ENCODE data around the gene PLPP1.

PLPP1 gene

GRCh38 chr5:55402199-55402598, 132.6 kb downstream of the PLPP1 start:
- no peak for DNase-seq

DNA sequence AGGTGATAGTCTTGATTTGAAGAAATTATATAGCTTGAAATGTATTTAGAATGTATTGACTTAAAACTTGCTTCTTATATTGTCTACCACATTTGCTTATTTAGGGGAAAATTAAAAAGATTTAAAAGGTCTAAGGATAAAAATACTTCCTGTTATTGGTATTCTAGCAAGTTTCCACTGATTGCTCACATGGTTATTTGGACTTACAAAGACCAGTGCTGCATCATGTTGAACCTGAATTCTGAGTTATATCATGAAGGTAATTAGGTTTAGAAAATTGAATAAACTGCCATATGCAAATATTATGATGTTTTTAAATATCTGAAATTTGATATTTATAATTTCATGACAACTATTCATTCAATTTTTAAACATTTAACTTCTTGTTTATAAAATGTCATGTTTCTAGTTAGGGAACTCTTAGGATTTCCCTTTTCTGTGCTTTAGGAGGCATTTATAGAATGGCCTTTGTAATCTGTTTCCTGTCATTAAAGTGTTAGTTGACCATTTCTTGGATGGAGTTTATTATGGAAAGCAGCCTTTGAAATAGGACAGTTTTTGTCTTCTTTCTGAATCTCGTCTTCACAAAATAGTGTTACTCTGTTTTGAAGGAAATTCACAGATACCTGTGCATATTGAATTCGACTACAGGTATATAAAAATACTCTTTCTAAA, 141.1 kb downstream of the PLPP1 start:
- no peak for DNase-seq

GRCh38 chr5:55392669-55393068, 142.1 kb downstream of the PLPP1 start:
- DNase-seq: no peak

- DNase-seq: no peak
These were observed 143.1 kb downstream of the PLPP1 start for GRCh38 chr5:55391707-55392106.

- DNase-seq: no peak
These were observed 146.9 kb downstream of the PLPP1 start for GRCh38 chr5:55387865-55388264.

DNA sequence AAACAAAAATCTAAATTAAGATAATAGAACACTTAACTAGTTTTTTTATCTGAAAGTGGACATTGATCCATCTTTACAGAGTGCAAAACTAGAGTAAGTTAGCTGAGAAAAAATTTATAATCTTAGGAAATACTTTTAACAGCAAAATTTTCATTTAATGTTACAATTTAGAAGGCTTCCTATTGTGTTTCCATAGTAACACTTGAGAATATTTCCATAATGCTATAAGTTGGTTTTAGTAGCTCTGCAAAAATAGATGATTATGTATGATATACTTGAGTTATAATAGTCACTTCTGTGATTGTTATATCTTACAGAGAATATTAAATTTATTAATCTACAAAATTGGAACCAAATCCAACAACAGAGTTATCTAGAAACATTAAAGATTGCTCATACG, 148.4 kb downstream of the PLPP1 start:
- no peak for DNase-seq

GRCh38 chr5:55385846-55386245, 148.9 kb downstream of the PLPP1 start:
- no peak for DNase-seq

DNA sequence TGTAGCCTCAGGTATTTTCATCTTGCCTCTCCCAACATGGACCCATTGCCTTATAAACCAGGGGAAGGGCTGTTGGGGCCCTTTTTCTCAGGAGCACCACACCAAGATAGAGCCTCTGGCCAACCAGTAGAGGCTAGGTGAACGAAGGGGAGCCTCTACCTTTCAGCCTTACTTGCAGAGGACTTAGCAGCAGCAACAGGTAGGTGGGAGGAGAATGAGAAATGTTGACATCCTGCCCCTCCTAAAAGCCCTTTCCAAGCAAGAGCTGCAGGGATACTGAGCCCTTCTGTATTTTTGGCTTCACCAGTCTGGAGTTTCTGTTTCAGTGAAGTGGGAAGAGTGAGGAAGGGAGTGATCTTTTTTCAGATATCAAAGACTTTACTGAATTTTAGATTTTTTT, 149.5 kb downstream of the PLPP1 start:
- DNase-seq: no peak

- no peak for DNase-seq
These were observed 150.7 kb downstream of the PLPP1 start for GRCh38 chr5:55384072-55384471.

DNA sequence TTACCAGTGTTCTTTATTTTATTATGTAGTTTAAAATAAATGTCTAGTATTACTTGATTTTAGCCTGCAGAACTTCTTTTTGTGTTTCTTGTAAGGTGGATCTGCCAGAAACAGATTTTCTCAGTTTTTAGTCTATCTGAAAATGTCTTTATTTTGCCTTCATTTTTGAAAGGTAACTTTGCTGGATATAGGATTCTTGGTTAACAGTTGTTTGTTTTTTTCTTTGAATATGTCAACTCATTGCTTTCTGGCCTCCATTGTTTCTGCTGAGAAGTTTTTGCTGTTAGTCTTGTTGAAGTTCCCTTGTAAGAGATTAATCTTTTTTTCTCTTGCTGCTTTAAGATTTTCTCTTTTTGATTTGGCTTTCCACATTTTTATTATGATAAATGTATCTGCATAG, 151.5 kb downstream of the PLPP1 start:
- no peak for DNase-seq

GRCh38 chr5:55377810-55378209, 157.0 kb downstream of the PLPP1 start:
- DNase-seq: no peak

Data from fibroblast of skin of abdomen (primary cell).